HG02840 (cell line): ENCODE measurements around the gene RBAK.
"Not testable (repeated sequence)": the region's sequence is repeated elsewhere in the genome, so short reads cannot be mapped to it uniquely, and the experiment has no call there.

Experiments used
- ATAC-seq: cut with Tn5 transposase; IDR thresholded peaks from one replicate; pipeline ENCODE4 v1.9.1; 2021; ENCODE audit warnings: mild to moderate bottlenecking, moderate library complexity, moderate number of reproducible peaks; ENCODE audit not compliant: unreplicated experiment, low FRiP score

Gene RBAK

GRCh38 chr7:5045558-5046396 is at the start of gene RBAK:
Gene RBAK (plus strand): TSS chr7:5045860. CDS start chr7:5048077, 2,217 bp downstream.
- peak; percentile 99 for ATAC-seq

- no peak for ATAC-seq
Measured at GRCh38 chr7:4996696-4997222, 48.9 kb upstream of the RBAK start.

DNA sequence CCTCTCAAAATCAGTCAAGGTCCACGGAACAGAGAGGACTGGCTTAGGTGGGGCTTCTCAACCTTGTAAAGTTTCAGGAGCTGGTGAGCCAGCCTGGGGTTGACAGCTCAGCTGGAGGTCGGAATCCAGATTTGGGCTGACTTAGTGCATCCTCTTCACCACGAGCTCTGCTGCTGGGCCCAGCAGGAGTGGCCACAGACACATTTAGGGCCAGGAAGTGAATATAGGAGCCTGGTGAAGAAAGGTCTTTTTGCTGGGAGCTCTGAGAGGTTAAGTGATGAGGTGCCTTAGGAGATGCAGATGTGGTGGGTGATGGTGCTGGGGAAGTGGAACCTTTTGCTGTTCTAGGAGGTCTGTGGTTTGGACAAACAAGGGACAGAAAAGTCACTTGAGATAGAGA is 47.4 kb upstream of the RBAK start:
- ATAC-seq: no peak

- ATAC-seq: no peak
Measured at GRCh38 chr7:4998910-4999309, 46.8 kb upstream of the RBAK start.

- ATAC-seq: no peak
Measured at GRCh38 chr7:4999369-4999950, 46.2 kb upstream of the RBAK start.

- ATAC-seq: no peak
Measured at GRCh38 chr7:5001003-5001402, 44.7 kb upstream of the RBAK start.

GRCh38 chr7:5001911-5002310 is 43.7 kb upstream of the RBAK start:
- no peak for ATAC-seq

DNA sequence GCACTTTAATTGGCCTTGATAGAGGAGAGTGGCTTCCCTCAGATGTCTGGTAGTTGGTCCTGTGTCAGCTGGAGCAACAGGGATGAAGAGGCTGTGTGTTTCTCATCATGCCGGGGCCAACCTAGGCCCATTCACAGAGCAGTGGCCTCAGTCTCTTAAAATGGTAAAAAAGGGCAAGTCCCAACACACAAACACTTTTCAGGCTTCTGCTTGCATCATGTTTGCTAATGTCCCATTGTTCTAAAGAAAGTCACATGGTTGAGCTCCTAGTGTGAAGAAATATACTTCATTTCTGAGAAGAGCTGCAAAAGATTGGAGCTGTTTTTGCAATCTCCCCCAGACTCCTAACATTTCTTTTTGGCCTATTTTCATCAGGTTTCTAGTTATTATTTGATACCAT is 40.6 kb upstream of the RBAK start:
- no peak for ATAC-seq

GRCh38 chr7:5012985-5013384 is 32.7 kb upstream of the RBAK start:
- ATAC-seq: no peak

DNA sequence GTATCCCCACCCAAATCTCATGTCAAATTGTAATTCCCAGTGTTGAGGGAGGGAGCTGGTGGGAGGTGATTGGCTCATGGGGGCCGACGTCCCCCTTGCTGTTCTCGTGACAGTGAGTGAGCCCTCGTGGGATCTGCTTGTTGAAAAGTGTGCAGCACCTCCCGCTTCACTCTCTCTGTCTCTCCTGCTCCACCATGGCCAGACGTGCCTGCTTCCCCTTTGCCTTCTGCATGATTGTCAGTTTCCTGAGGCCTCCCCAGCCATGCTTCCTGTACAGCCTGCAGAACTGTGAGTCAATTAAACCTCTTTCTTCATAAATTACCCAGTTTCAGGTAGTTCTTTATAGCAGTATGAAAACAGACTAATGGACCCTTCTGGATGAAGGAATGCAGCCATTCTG is 29.7 kb upstream of the RBAK start:
- ATAC-seq: not testable (repeated sequence)

GRCh38 chr7:5017626-5018025 is 28.0 kb upstream of the RBAK start:
- ATAC-seq: not testable (repeated sequence)

DNA sequence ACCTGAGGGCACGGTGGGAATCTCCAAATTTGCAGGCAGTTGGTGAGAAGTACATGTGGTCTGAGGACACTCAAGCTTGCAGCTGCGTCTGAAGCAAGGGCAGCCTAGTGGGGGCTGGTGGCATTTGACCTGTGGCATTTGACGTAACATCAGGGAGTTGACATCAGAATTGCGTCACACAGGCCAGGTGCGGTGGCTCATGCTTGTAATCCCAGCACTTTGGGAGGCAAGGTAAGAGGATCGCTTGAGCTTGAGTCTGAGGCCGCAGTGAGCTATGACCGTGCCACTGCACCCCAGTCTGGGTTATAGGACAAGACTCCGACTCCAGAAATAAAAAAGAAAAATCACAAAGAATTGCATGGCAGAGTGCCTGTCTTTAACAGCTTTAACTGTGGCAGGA is 25.6 kb upstream of the RBAK start:
- ATAC-seq: no peak

DNA sequence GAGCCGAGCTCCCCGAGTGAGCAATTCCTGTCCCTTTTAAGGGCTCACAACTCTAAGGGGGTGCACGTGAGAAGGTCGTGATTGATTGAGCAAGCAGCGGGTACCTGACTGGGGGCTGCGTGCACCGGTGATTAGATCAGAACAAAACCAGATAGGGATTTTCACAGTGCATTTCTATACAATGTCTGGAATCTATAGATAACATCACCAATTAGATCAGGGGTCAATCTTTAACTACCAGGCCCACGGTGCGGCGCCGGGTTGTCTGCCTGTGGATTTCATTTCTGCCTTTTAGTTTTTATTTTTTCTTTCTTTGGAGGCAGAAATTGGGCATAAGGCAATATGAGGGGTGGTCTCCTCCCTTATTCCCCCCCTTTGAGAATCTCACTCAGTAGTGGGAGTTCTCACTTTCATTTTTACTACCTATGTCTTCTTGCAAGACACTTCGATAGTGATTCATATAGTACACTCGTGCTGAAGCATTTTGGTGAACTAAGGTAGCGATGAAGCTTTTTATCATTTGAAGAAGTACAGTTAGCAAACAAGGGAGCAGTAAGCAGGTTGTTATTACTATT is 24.6 kb upstream of the RBAK start:
- ATAC-seq: not testable (repeated sequence)

- not testable (repeated sequence) for ATAC-seq
Measured at GRCh38 chr7:5023626-5024025, 22.0 kb upstream of the RBAK start.

DNA sequence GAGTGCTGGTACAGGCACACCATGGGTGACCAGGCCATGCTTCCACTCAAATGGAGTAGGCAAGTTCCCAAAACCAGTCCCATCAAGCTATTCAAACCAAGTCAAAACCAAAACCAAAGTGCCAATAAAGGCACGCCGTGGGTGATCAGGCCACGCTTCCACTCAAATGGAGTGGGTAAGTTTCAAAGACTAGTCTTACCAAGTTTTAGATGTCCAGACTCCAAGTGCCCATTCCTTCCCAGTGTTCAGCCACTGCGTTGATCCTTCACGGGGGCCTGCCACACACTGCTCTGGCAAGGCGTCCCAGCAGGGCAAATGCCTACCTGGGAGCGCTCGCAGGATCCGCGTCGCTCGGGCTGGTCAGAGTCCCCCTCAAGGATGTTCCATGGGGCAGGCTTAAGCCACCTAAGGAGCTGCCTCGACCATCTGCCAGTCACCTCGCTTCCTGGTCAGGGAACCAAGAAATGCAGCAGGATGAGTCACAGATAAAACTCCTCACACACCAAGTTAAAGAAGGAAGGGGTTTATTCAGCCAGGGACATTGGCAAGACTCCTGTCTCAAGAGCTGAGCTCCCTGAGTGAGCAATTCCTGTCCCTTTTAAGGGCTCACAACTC is 17.8 kb upstream of the RBAK start:
- ATAC-seq: not testable (repeated sequence)

DNA sequence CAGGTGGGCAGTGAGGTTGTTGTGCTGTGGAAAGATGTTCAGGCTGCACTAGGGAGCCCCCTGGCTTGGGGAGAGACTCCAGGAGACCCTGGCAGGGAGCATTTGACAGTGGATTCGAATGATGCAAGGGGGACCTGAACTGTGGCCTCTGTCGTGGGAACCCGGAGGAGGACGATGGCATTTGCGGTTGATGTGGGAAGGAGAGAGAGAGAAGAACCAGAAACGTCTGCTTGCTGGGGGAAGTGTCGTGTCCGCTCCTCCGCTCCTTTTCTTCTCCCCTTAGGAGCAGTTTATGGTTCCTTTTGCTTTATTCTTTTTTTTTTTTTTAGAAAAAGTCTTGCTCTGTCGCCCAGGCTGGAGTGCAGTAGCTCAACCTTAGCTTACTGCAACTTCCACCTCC is 12.5 kb upstream of the RBAK start:
- ATAC-seq: not testable (repeated sequence)

GRCh38 chr7:5035276-5035675 is 10.4 kb upstream of the RBAK start:
- ATAC-seq: no peak

- ATAC-seq: no peak
Measured at GRCh38 chr7:5036446-5036845, 9.2 kb upstream of the RBAK start.

DNA sequence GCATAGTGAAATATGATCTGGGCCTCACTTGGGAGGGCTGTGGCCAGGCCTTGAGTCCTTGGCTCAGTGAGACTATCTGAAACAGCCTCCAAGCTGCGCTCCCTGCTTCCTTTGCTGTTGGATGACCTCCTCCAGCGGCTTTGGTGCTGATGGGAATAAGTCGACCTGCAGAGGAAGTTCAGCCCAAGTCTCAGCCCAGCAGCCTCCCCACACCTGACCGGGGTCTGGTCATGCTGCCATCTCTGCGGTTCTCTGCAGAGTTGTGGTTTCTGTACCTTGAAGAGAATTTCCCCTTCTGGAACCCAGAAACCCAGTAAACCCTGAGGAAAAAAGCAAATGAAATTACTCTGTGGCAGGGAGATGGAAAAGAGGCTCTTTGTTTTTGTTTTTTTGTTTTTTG is 4.6 kb upstream of the RBAK start:
- no peak for ATAC-seq

- ATAC-seq: no peak
Measured at GRCh38 chr7:5043661-5044060, 2.0 kb upstream of the RBAK start.

- not testable (repeated sequence) for ATAC-seq
Measured at GRCh38 chr7:5046397-5046732, 705 bp downstream of the RBAK start.
